ENCODE results near the gene SNTG2. TPM values are rescaled to one million over a fixed set of nuclear protein-coding genes. Genes with fewer than 3 reads are reported as not detected.

Gene SNTG2
- total RNA-seq, 1 experiment from 2014 or later = 20.5 TPM

GRCh38 chr2:1234731-1235308, 284.2 kb downstream of the SNTG2 start (continued):
- no peak for TF ChIP-seq ZNF425 (CRISPR knock-in tag; conservative IDR thresholded peaks at IDR 0.05)

GRCh38 chr2:1235806-1236205, 285.2 kb downstream of the SNTG2 start:
- ChIA-PET POLR2A (no interaction called here), CTCF (interaction anchor here (1.5 kb wide), 1 partner anchor 95 kb away, joined by 4 read pairs; no protein-coding TSS in a partner anchor)
- no peak overlapping the region for H3K27ac Mint-ChIP-seq

More at GRCh38 chr2:1235806-1236205, 285.2 kb downstream of the SNTG2 start:
- no peak overlapping the region for H3K4me3 Mint-ChIP-seq
- peaks cover 23% of the 10 kb centered on the region for H3K36me3 Mint-ChIP-seq
- H3K4me1 Mint-ChIP-seq = peaks cover 11% of the 10 kb centered on the region
- no peak for DNase-seq (ENCODE audit: low spot score)
- peaks cover 6% of the 10 kb centered on the region for H3K9me3 Mint-ChIP-seq
- no peak for ATAC-seq
- peaks cover under 1% of the 10 kb centered on the region; the same call in 1 of the 2 replicates for H3K27me3 Mint-ChIP-seq (ENCODE audit: low read depth)
- no peak for TF ChIP-seq CDX4 (CRISPR knock-in tag; IDR thresholded peaks at IDR 0.05; ENCODE audit: borderline replicate concordance)
- TF ChIP-seq GABPB1 (CRISPR knock-in tag; IDR thresholded peaks at IDR 0.05) = no peak
- no peak for TF ChIP-seq STAT6 (CRISPR knock-in tag; conservative IDR thresholded peaks at IDR 0.05; ENCODE audit: low read depth)
- TF ChIP-seq ARID4B (CRISPR knock-in tag; IDR thresholded peaks at IDR 0.05; ENCODE audit: borderline replicate concordance) = no peak
- no peak for TF ChIP-seq MAX (CRISPR knock-in tag; IDR thresholded peaks at IDR 0.05)
- TF ChIP-seq GTF2I (CRISPR knock-in tag; conservative IDR thresholded peaks at IDR 0.05) = no peak
- TF ChIP-seq ZNF396 (CRISPR knock-in tag; IDR thresholded peaks at IDR 0.05; ENCODE audit: borderline replicate concordance) = no peak
- TF ChIP-seq CTCF (IDR thresholded peaks at IDR 0.05) = no peak
- TF ChIP-seq ZNF219 (CRISPR knock-in tag; IDR thresholded peaks at IDR 0.05; ENCODE audit: borderline replicate concordance) = no peak
- TF ChIP-seq FOXP4 (CRISPR knock-in tag; IDR thresholded peaks at IDR 0.05) = no peak
- no peak for TF ChIP-seq FOXP1 (CRISPR knock-in tag; IDR thresholded peaks at IDR 0.05; ENCODE audit: borderline replicate concordance)
